Measurements from ENCODE around the gene POLR2B.
"Not testable (repeated sequence)": the region's sequence is repeated elsewhere in the genome, so short reads cannot be mapped to it uniquely, and the experiment has no call there.

POLR2B gene

GRCh38 chr4:57053508-57053907 is 74.8 kb downstream of the POLR2B start:
- Histone ChIP-seq H3K4me3 (ENCODE audit: low read length) (no peak overlapping the region), H4K20me1 (ENCODE audit: insufficient read depth, low read length) (no peaks in the 10 kb centered on the region), H3F3A (ENCODE audit: insufficient read depth, low read length) (no peaks in the 10 kb centered on the region), H3K9ac (ENCODE audit: low read length) (no peak overlapping the region), H3K9me3 (replicated peaks; ENCODE audit: insufficient read depth, low read length) (no peaks in the 10 kb centered on the region), H3K27ac (ENCODE audit: low read length) (no peak overlapping the region), H3K36me3 (replicated peaks; ENCODE audit: insufficient read depth, low read length) (no peaks in the 10 kb centered on the region), H3K27me3 (replicated peaks; ENCODE audit: insufficient read depth, low read length) (no peaks in the 10 kb centered on the region), H2AFZ (ENCODE audit: low read length) (no peak overlapping the region), H3K4me2 (ENCODE audit: low read depth, low read length) (no peak overlapping the region), H3K4me1 (ENCODE audit: low read length) (no peaks in the 10 kb centered on the region), H3K9me2 (replicated peaks; ENCODE audit: insufficient read depth, low read length) (no peaks in the 10 kb centered on the region), H3K79me2 (ENCODE audit: low read length) (no peaks in the 10 kb centered on the region)
- TF ChIP-seq EZH2 (optimal IDR thresholded peaks at IDR 0.05; ENCODE audit: low read depth, low read length) (no peak), EZH2phosphoT487 (IDR thresholded peaks at IDR 0.05; ENCODE audit: low read length) (no peak), CTCF (IDR thresholded peaks at IDR 0.05; ENCODE audit: low read length) (no peak)
- no peak for DNase-seq

- H3K9ac ChIP-seq (ENCODE audit: low read length): no peak overlapping the region
- no peaks in the 10 kb centered on the region for H4K20me1 ChIP-seq (ENCODE audit: insufficient read depth, low read length)
- TF ChIP-seq EZH2phosphoT487 (IDR thresholded peaks at IDR 0.05; ENCODE audit: low read length) (no peak), CTCF (IDR thresholded peaks at IDR 0.05; ENCODE audit: low read length) (no peak), EZH2 (optimal IDR thresholded peaks at IDR 0.05; ENCODE audit: low read depth, low read length) (no peak)
- H3K79me2 ChIP-seq (ENCODE audit: low read length): no peaks in the 10 kb centered on the region
- DNase-seq: no peak
- H3K27me3 ChIP-seq (replicated peaks; ENCODE audit: insufficient read depth, low read length): no peaks in the 10 kb centered on the region
- H3K9me2 ChIP-seq (replicated peaks; ENCODE audit: insufficient read depth, low read length): no peaks in the 10 kb centered on the region
- no peaks in the 10 kb centered on the region for H3K36me3 ChIP-seq (replicated peaks; ENCODE audit: insufficient read depth, low read length)
- H3K4me3 ChIP-seq (ENCODE audit: low read length): no peak overlapping the region
- H3K9me3 ChIP-seq (replicated peaks; ENCODE audit: insufficient read depth, low read length): no peaks in the 10 kb centered on the region
- H2AFZ ChIP-seq (ENCODE audit: low read length): no peak overlapping the region
- no peak overlapping the region for H3K4me2 ChIP-seq (ENCODE audit: low read depth, low read length)
- no peaks in the 10 kb centered on the region for H3F3A ChIP-seq (ENCODE audit: insufficient read depth, low read length)
- no peak overlapping the region for H3K27ac ChIP-seq (ENCODE audit: low read length)
- no peaks in the 10 kb centered on the region for H3K4me1 ChIP-seq (ENCODE audit: low read length)
Measured at GRCh38 chr4:57055886-57056285, 77.2 kb downstream of the POLR2B start.

- no peaks in the 10 kb centered on the region for H3K4me1 ChIP-seq (ENCODE audit: low read length)
Measured at GRCh38 chr4:57059890-57060716, 81.4 kb downstream of the POLR2B start.

GRCh38 chr4:57060717-57061067 is 82.0 kb downstream of the POLR2B start:
- H3K9me2 ChIP-seq (replicated peaks; ENCODE audit: insufficient read depth, low read length); H3K36me3 ChIP-seq (replicated peaks; ENCODE audit: insufficient read depth, low read length); H3K79me2 ChIP-seq (ENCODE audit: low read length); H4K20me1 ChIP-seq (ENCODE audit: insufficient read depth, low read length); H3K9ac ChIP-seq (ENCODE audit: low read length); H3K9me3 ChIP-seq (replicated peaks; ENCODE audit: insufficient read depth, low read length); H3K4me3 ChIP-seq (ENCODE audit: low read length); H3K27me3 ChIP-seq (replicated peaks; ENCODE audit: insufficient read depth, low read length); H3K27ac ChIP-seq (ENCODE audit: low read length); DNase-seq; H3K4me2 ChIP-seq (ENCODE audit: low read depth, low read length); H3K4me1 ChIP-seq (ENCODE audit: low read length); H3F3A ChIP-seq (ENCODE audit: insufficient read depth, low read length); H2AFZ ChIP-seq (ENCODE audit: low read length): not testable (repeated sequence)

More at GRCh38 chr4:57059890-57060716, 81.4 kb downstream of the POLR2B start:
- no peak overlapping the region for H2AFZ ChIP-seq (ENCODE audit: low read length)
- H3K27ac ChIP-seq (ENCODE audit: low read length): no peak overlapping the region
- no peaks in the 10 kb centered on the region for H3K79me2 ChIP-seq (ENCODE audit: low read length)
- H3K9me3 ChIP-seq (replicated peaks; ENCODE audit: insufficient read depth, low read length): no peaks in the 10 kb centered on the region
- DNase-seq: no peak
- no peak overlapping the region for H3K4me3 ChIP-seq (ENCODE audit: low read length)
- no peaks in the 10 kb centered on the region for H3K27me3 ChIP-seq (replicated peaks; ENCODE audit: insufficient read depth, low read length)
- no peaks in the 10 kb centered on the region for H3F3A ChIP-seq (ENCODE audit: insufficient read depth, low read length)
- TF ChIP-seq EZH2phosphoT487 (IDR thresholded peaks at IDR 0.05; ENCODE audit: low read length) (no peak), EZH2 (optimal IDR thresholded peaks at IDR 0.05; ENCODE audit: low read depth, low read length) (no peak), CTCF (IDR thresholded peaks at IDR 0.05; ENCODE audit: low read length) (no peak)
- H4K20me1 ChIP-seq (ENCODE audit: insufficient read depth, low read length): no peaks in the 10 kb centered on the region
- no peaks in the 10 kb centered on the region for H3K36me3 ChIP-seq (replicated peaks; ENCODE audit: insufficient read depth, low read length)
- no peaks in the 10 kb centered on the region for H3K9me2 ChIP-seq (replicated peaks; ENCODE audit: insufficient read depth, low read length)
- H3K4me2 ChIP-seq (ENCODE audit: low read depth, low read length): no peak overlapping the region
- no peak overlapping the region for H3K9ac ChIP-seq (ENCODE audit: low read length)
